C4-2B (cell line): ENCODE data around the gene PON3.

Experiments used
- ZFX ChIP-seq: fragments of 450-650 bp; IDR thresholded peaks from 2 replicates; pipeline ENCODE4 v1.6.1; 2017
- TF ChIP-seq, protein P1 (sequence below): fragments of 450-650 bp; conservative IDR thresholded peaks from 2 replicates; pipeline ENCODE4 v1.5.1; 2017; ENCODE audit warnings: mild to moderate bottlenecking

DNA sequence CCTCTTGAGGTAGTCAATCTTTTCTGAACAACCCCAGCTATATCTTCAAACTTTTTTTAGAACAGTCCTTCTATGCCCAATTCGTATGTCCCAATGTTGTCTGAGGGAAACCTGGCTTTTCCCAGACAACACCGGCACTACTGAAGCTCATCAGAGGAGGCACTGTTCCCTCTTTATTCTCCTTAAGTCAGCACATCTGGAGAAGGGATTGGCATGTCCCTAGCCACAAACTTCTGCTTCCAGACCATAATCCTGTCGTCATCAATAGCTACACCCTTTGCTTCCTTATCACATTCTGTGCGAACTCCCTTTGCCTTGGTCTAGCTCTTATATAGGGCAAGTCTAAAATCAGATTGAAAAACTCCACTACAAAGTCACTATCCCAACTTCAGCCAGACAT is 22.9 kb downstream of the PON3 start:
- TF ChIP-seq, protein P1, sequence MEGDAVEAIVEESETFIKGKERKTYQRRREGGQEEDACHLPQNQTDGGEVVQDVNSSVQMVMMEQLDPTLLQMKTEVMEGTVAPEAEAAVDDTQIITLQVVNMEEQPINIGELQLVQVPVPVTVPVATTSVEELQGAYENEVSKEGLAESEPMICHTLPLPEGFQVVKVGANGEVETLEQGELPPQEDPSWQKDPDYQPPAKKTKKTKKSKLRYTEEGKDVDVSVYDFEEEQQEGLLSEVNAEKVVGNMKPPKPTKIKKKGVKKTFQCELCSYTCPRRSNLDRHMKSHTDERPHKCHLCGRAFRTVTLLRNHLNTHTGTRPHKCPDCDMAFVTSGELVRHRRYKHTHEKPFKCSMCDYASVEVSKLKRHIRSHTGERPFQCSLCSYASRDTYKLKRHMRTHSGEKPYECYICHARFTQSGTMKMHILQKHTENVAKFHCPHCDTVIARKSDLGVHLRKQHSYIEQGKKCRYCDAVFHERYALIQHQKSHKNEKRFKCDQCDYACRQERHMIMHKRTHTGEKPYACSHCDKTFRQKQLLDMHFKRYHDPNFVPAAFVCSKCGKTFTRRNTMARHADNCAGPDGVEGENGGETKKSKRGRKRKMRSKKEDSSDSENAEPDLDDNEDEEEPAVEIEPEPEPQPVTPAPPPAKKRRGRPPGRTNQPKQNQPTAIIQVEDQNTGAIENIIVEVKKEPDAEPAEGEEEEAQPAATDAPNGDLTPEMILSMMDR = peak; percentile 4; the same call in 1 of the 2 replicates
- TF ChIP-seq ZFX = no peak
